CD14-positive monocyte (primary cell): ENCODE measurements around the gene TENM3. TPM values are rescaled to one million over a fixed set of nuclear protein-coding genes. Genes with fewer than 3 reads are reported as not detected.

Source experiments
- DNase-seq, 3 donors: peaks; one replicate each; pipeline ENCODE4 v3.0.0-alpha.2; 2011 to 2022
- H2AFZ ChIP-seq: 2 replicates; pipeline ENCODE4 v1.6.0; 2012; ENCODE audit warnings: mild to moderate bottlenecking, low read depth, low read length, inconsistent platforms; ENCODE audit not compliant: insufficient read depth, poor library complexity, severe bottlenecking
- H3K27ac ChIP-seq, 2 donors: 1 replicate in 1 of 2; 2 replicates in 1 of 2; pipeline ENCODE4 v1.5.1; 2012 to 2013; ENCODE audit warnings: low read length in 2 of 2, control low read depth in 1 of 2, inconsistent platforms in 1 of 2, low read depth in 1 of 2, mild to moderate bottlenecking in 1 of 2
- H3K27me3 ChIP-seq, 2 donors: one replicate each; pipeline versions ENCODE4 v1.6.0 to v1.6.1; 2011 to 2013; ENCODE audit warnings: low read length in 2 of 2; ENCODE audit not compliant: control insufficient read depth in 2 of 2, insufficient read depth in 2 of 2
- H3K36me3 ChIP-seq, 2 donors: replicated peaks in 1 of 2; 1 replicate in 1 of 2; 2 replicates in 1 of 2; pipeline versions ENCODE4 v1.5.1 to v1.6.1; 2012 to 2013; ENCODE audit warnings: low read length in 2 of 2, control low read depth in 1 of 2, inconsistent platforms in 1 of 2, mild to moderate bottlenecking in 1 of 2; ENCODE audit not compliant: insufficient read depth in 2 of 2, control insufficient read depth in 1 of 2
- H3K4me1 ChIP-seq, 2 donors: 1 replicate in 1 of 2; 2 replicates in 1 of 2; pipeline versions ENCODE4 v1.5.1 to v1.6.1; 2012 to 2013; ENCODE audit warnings: low read length in 2 of 2, control low read depth in 1 of 2, inconsistent platforms in 1 of 2, mild to moderate bottlenecking in 1 of 2, moderate library complexity in 1 of 2; ENCODE audit not compliant: insufficient read depth in 2 of 2, control insufficient read depth in 1 of 2
- H3K4me2 ChIP-seq: replicated peaks from 2 replicates; pipeline ENCODE3; 2012; ENCODE audit warnings: low read length, moderate library complexity, mild to moderate bottlenecking; ENCODE audit not compliant: poor library complexity, severe bottlenecking; ENCODE audit errors: extremely low read depth
- H3K4me3 ChIP-seq, 3 experiments: fragments of 200-600 bp in 1 of 3; sonication (generic) in 1 of 3; replicated peaks in 1 of 3; 1 replicate in 2 of 3; 2 replicates in 1 of 3; pipeline ENCODE4 v1.5.1; 2011 to 2013; ENCODE audit warnings: low read length in 3 of 3, mild to moderate bottlenecking in 3 of 3, control low read depth in 2 of 3, low read depth in 2 of 3, inconsistent platforms in 1 of 3, moderate library complexity in 1 of 3
- H3K79me2 ChIP-seq: 2 replicates; pipeline ENCODE4 v1.6.0; 2012; ENCODE audit warnings: mild to moderate bottlenecking, control low read depth, inconsistent platforms, low read length, moderate library complexity; ENCODE audit not compliant: insufficient read depth
- H3K9ac ChIP-seq: 2 replicates; pipeline ENCODE4 v1.6.0; 2017; ENCODE audit warnings: low read length, mild to moderate bottlenecking; ENCODE audit not compliant: insufficient read depth, poor library complexity, severe bottlenecking
- H3K9me3 ChIP-seq, 2 donors: replicated peaks in 1 of 2; 1 replicate in 1 of 2; 2 replicates in 1 of 2; pipeline versions ENCODE4 v1.5.1 to v1.6.1; 2012 to 2013; ENCODE audit warnings: low read length in 2 of 2, control low read depth in 1 of 2; ENCODE audit not compliant: control insufficient read depth in 1 of 2, insufficient read depth in 1 of 2
- H4K20me1 ChIP-seq: 2 replicates; pipeline ENCODE4 v1.6.0; 2012; ENCODE audit warnings: mild to moderate bottlenecking, low read length, control low read depth, moderate library complexity; ENCODE audit not compliant: insufficient read depth
- H3K27ac Mint-ChIP-seq, 7 donors: one replicate each; pipeline ENCODE4 v1.8.0; 2020; ENCODE audit warnings: mild to moderate bottlenecking in 7 of 7, mixed read lengths in 7 of 7, moderate library complexity in 6 of 7, inconsistent platforms in 2 of 7
- H3K27me3 Mint-ChIP-seq, 3 donors: one replicate each; pipeline ENCODE4 v1.8.0; 2021 to 2022; ENCODE audit warnings: low read depth in 3 of 3, mild to moderate bottlenecking in 3 of 3, mixed read lengths in 3 of 3, moderate library complexity in 3 of 3, inconsistent platforms in 1 of 3
- H3K36me3 Mint-ChIP-seq, 2 donors: one replicate each; pipeline ENCODE4 v1.8.0; 2020; ENCODE audit warnings: mixed read lengths in 2 of 2, inconsistent platforms in 1 of 2, mild to moderate bottlenecking in 1 of 2
- H3K4me1 Mint-ChIP-seq: one replicate; pipeline ENCODE4 v1.8.0; 2020; ENCODE audit warnings: mild to moderate bottlenecking, mixed read lengths
- H3K4me3 Mint-ChIP-seq, 2 donors: one replicate each; pipeline ENCODE4 v1.8.0; 2020; ENCODE audit warnings: mild to moderate bottlenecking in 2 of 2, mixed read lengths in 2 of 2, moderate library complexity in 1 of 2
- H3K9me3 Mint-ChIP-seq, 7 donors: one replicate each; pipeline ENCODE4 v1.8.0; 2020 to 2022; ENCODE audit warnings: mixed read lengths in 7 of 7, mild to moderate bottlenecking in 6 of 7, moderate library complexity in 6 of 7, inconsistent platforms in 2 of 7
- WGBS: methylation state at CpG from one replicate; pipeline ENCODE4 v1.1.5; 2013; ENCODE audit warnings: missing lambda C conversion rate; ENCODE audit not compliant: insufficient coverage; 5-methylcytosine and 5-hydroxymethylcytosine counted together
- intact Hi-C, 2 donors: fragments of 100-400 bp; cut with micrococcal nuclease; formaldehyde crosslinking; loops; one replicate each; pipeline versions ENCODE4 v1.15.0 to v1.15.1; 2023
- polyA plus RNA-seq, 3 donors: library from polyadenylated mRNA; depleted of rRNA in 1 of 3; unstranded in 2 of 3; stranded (reverse) in 1 of 3; fragments of 300-500 nt in 2 of 3; fragments of >200 nt in 1 of 3; fragmentation: Illumina TruSeq in 2 of 3; gene quantifications; 1 replicate in 2 of 3; 2 replicates in 1 of 3; pipeline ENCODE4 v1.2.3, GENCODE V29; 2012 to 2021
- TF ChIP-seq, protein P1 (sequence below): fragments of 200-600 bp; IDR thresholded peaks from one replicate; pipeline ENCODE4 v1.8.0; 2022; ENCODE audit warnings: antibody characterized with exemption, mild to moderate bottlenecking

Gene TENM3
- polyA plus RNA-seq, 3 donors, result not detected

- no peak overlapping the region for H3K27ac ChIP-seq
- no peaks in the 10 kb centered on the region for H3K36me3 ChIP-seq
- H3K27me3 ChIP-seq, result no peaks in the 10 kb centered on the region
- WGBS, result 96% methylated on average over 8 of the region's 9 CpGs
- H3K4me2 ChIP-seq, result no peak overlapping the region
- H3K4me3 ChIP-seq, result no peak overlapping the region
- Mint-ChIP-seq H3K9me3 (peaks cover 0 to 6% (median 2%) of the 10 kb centered on the region in 7 donors), H3K36me3 (no peaks in the 10 kb centered on the region), H3K4me3 (no peak overlapping the region), H3K27ac (no peak overlapping the region), H3K27me3 (peaks cover 2 to 6% (median 4%) of the 10 kb centered on the region in 3 donors), H3K4me1 (no peaks in the 10 kb centered on the region)
- no peaks in the 10 kb centered on the region for H3K4me1 ChIP-seq
- no peak overlapping the region for H2AFZ ChIP-seq
- no peaks in the 10 kb centered on the region for H3K79me2 ChIP-seq
- intact Hi-C loops, result no loop called here
- no peak overlapping the region for H3K9ac ChIP-seq
- H3K9me3 ChIP-seq, result no peaks in the 10 kb centered on the region
- no peaks in the 10 kb centered on the region for H4K20me1 ChIP-seq
- DNase-seq, result no peak
- TF ChIP-seq, protein P1, sequence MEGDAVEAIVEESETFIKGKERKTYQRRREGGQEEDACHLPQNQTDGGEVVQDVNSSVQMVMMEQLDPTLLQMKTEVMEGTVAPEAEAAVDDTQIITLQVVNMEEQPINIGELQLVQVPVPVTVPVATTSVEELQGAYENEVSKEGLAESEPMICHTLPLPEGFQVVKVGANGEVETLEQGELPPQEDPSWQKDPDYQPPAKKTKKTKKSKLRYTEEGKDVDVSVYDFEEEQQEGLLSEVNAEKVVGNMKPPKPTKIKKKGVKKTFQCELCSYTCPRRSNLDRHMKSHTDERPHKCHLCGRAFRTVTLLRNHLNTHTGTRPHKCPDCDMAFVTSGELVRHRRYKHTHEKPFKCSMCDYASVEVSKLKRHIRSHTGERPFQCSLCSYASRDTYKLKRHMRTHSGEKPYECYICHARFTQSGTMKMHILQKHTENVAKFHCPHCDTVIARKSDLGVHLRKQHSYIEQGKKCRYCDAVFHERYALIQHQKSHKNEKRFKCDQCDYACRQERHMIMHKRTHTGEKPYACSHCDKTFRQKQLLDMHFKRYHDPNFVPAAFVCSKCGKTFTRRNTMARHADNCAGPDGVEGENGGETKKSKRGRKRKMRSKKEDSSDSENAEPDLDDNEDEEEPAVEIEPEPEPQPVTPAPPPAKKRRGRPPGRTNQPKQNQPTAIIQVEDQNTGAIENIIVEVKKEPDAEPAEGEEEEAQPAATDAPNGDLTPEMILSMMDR, result no peak
Observed at GRCh38 chr4:182839256-182839655, 596.1 kb downstream of the TENM3 start.

- H3K27me3 Mint-ChIP-seq, result peaks cover 4 to 9% (median 4%) of the 10 kb centered on the region in 3 donors
Observed at GRCh38 chr4:182840108-182840507, 596.9 kb downstream of the TENM3 start.

More at GRCh38 chr4:182840108-182840507, 596.9 kb downstream of the TENM3 start:
- no peak overlapping the region for H3K4me3 ChIP-seq
- TF ChIP-seq, protein P1, result no peak
- H3K79me2 ChIP-seq, result no peaks in the 10 kb centered on the region
- no peak for DNase-seq
- intact Hi-C loops, result no loop called here
- no peak overlapping the region for H3K4me3 Mint-ChIP-seq
- no peaks in the 10 kb centered on the region for H4K20me1 ChIP-seq
- H2AFZ ChIP-seq, result no peak overlapping the region
- H3K9ac ChIP-seq, result no peak overlapping the region
- no peaks in the 10 kb centered on the region for H3K4me1 ChIP-seq
- no peaks in the 10 kb centered on the region for H3K36me3 ChIP-seq
- H3K9me3 Mint-ChIP-seq, result peaks cover 0 to 3% (median 2%) of the 10 kb centered on the region in 7 donors
- H3K27ac Mint-ChIP-seq, result no peak overlapping the region
- no peaks in the 10 kb centered on the region for H3K36me3 Mint-ChIP-seq
- peaks cover 3% of the 10 kb centered on the region for H3K4me1 Mint-ChIP-seq
- no peak overlapping the region for H3K27ac ChIP-seq
- 98% methylated on average over 4 of the region's 10 CpGs for WGBS
- no peaks in the 10 kb centered on the region for H3K27me3 ChIP-seq
- H3K9me3 ChIP-seq, result no peaks in the 10 kb centered on the region
- no peak overlapping the region for H3K4me2 ChIP-seq
